ENCODE measurements around the gene APRT. TPM values are rescaled to one million over a fixed set of nuclear protein-coding genes. Genes with fewer than 3 reads are reported as not detected.

APRT gene
- total and polyA plus RNA-seq, 2 of the 8 experiments (the other 6 are each of a cell fraction or from before 2014, with no cell fraction given): 221 to 267 TPM

DNA sequence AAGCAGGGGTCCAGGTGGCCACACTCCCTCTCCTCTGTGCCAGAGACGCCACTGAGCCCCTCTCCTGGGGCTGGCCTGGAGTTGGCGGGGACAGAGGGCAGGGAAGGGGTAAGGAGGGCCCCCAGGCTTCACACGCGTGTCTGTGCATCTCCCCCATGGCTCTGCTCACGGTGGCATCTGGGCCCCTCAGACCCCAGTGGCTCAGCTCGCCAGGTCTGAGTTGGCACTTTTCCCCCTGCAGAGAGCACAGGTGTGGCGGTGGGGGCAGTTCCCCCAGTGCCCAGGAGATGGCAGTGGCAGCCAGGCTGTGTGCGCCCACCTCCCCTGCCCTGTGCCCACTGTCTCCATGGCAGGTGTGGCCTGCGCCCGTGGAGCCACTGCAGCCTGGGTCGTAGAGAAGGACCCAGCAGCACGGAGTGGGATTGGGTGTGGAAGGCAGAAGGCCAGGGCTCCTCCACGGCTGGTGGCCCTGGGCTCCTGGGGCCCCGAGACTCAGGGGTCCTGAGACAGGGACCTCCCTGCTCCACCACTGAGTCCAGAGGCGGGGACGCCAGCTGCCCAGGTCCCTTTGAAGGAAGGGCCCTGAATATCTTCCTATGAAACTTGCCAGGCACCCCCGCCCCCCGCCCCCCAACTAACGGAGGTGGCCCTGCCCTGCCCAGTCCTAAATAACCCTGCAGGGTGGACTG is 4.3 kb upstream of the APRT start:
- DNase-seq (ENCODE audit: low read depth in 1 of 2, low spot score in 2 of 2): peak in 1 of 2 experiments; percentile 91
- WGBS, 2 experiments (ENCODE audit: extremely low coverage in 1 of 2, insufficient coverage in 1 of 2, insufficient read length in 1 of 2, insufficient replicate concordance in 2 of 2, low coverage in 1 of 2, low lambda C conversion rate in 2 of 2, missing lambda C conversion rate in 1 of 2): 74% methylated on average over 16 of the region's 19 CpGs; no CpG with 5 or more reads in 1 of the 2 experiments
- H3K9ac ChIP-seq (replicated peaks in 1 of 4; ENCODE audit: extremely low read depth in 1 of 4, low read depth in 3 of 4, low read length in 3 of 4): no peak overlapping the region
- TF ChIP-seq CBX8 (IDR thresholded peaks at IDR 0.05; ENCODE audit: borderline replicate concordance, low read depth, low read length) (no peak), TBP (IDR thresholded peaks at IDR 0.05; ENCODE audit: low read depth, low read length) (no peak), CHD2 (IDR thresholded peaks at IDR 0.05; ENCODE audit: low read length) (no peak), EP300 (IDR thresholded peaks at IDR 0.05; ENCODE audit: borderline replicate concordance in 1 of 2, low read depth in 2 of 2, low read length in 2 of 2) (no peak), TCF12 (IDR thresholded peaks at IDR 0.05; ENCODE audit: low read depth, low read length) (peak; percentile 78; the same call in 1 of the 2 replicates), GABPA (IDR thresholded peaks at IDR 0.05; ENCODE audit: borderline replicate concordance, insufficient read depth, low read length) (peak; percentile 78; the same call in 1 of the 2 replicates), CTCF (IDR thresholded peaks at IDR 0.05; ENCODE audit: control extremely low read depth in 1 of 3, insufficient read depth in 1 of 3, low read depth in 1 of 3, low read length in 3 of 3) (peak in 2 of 3 experiments; percentile 85 to 92; a peak in 3 of 4 replicates), ASH2L (IDR thresholded peaks at IDR 0.05; ENCODE audit: low read length) (no peak), RAD21 (IDR thresholded peaks at IDR 0.05 in 1 of 2, conservative IDR thresholded peaks at IDR 0.05 in 1 of 2; ENCODE audit: low read depth in 2 of 2, low read length in 2 of 2) (peak; percentile 92)

More for the DNA sequence above, 4.3 kb upstream of the APRT start:
- H3K79me1 ChIP-seq (ENCODE audit: low read depth, low read length): no peaks in the 10 kb centered on the region
- no peaks in the 10 kb centered on the region for H3K36me3 ChIP-seq (ENCODE audit: control insufficient read depth in 2 of 4, insufficient read depth in 4 of 4, low read length in 3 of 4)
- peaks cover 0 to 4% (median 0%) of the 10 kb centered on the region in 4 experiments; a peak in 2 of 7 replicates for H3K4me1 ChIP-seq (replicated peaks in 1 of 4; ENCODE audit: control insufficient read depth in 3 of 4, insufficient read depth in 4 of 4, low read length in 3 of 4)
- FAIRE-seq: no peak
- peak overlapping the region; percentile 54; the same call in 1 of the 2 replicates for H2BK5ac ChIP-seq (ENCODE audit: low read depth, low read length)
- no peak overlapping the region for H3K56ac ChIP-seq (replicated peaks; ENCODE audit: insufficient read length, low read depth, low read length)
- no peak overlapping the region for H3K18ac ChIP-seq (ENCODE audit: extremely low read depth, low read length)
- ChIA-PET CTCF (ENCODE audit: partially characterized antibody) (interaction anchor here (0.6 to 5.7 kb wide), 30 partner anchors 10 to 409 kb away, joined by 3 to 29 read pairs (median 4); partner anchors contain the start of genes GALNS and TRAPPC2L), POLR2A (ENCODE audit: partially characterized antibody) (interaction anchor here (1.1 to 9.0 kb wide), 3 partner anchors 6 to 37 kb away, joined by 3 to 77 read pairs (median 3); partner anchors contain the start of gene APRT)
- H2AFZ ChIP-seq (ENCODE audit: low read length): no peak overlapping the region
- H3K23me2 ChIP-seq (ENCODE audit: low read depth, low read length): peaks cover 4% of the 10 kb centered on the region; the same call in 1 of the 2 replicates
- peaks cover 0 to 4% of the 10 kb centered on the region in 2 experiments; a peak in 2 of 4 replicates for H3K79me2 ChIP-seq (ENCODE audit: control insufficient read depth in 1 of 2, insufficient read depth in 2 of 2, low read length in 2 of 2)
- no peak overlapping the region for H3K27ac ChIP-seq (ENCODE audit: low read depth, low read length)
- H2BK120ac ChIP-seq (replicated peaks; ENCODE audit: low read depth, low read length): no peak overlapping the region
- no peak overlapping the region for H2BK15ac ChIP-seq (ENCODE audit: low read length)
- no peak overlapping the region for H3K4me3 ChIP-seq (ENCODE audit: extremely low read depth in 1 of 4, insufficient read depth in 2 of 4, low read depth in 3 of 4, low read length in 4 of 4)
- no peak overlapping the region for H4K8ac ChIP-seq (ENCODE audit: extremely low read depth, insufficient read depth, low read length)
- no peak overlapping the region for H3K23ac ChIP-seq (ENCODE audit: insufficient read length)
- H3K4ac ChIP-seq (replicated peaks; ENCODE audit: insufficient read length, low read depth, low read length): no peak overlapping the region
- no peak overlapping the region for H2BK12ac ChIP-seq (ENCODE audit: low read depth, low read length)
- H3K9me3 ChIP-seq (ENCODE audit: insufficient read depth in 2 of 2, low read depth in 1 of 2, low read length in 1 of 2): no peaks in the 10 kb centered on the region
- H4K5ac ChIP-seq (ENCODE audit: insufficient read length, low read depth, low read length): no peak overlapping the region
- H4K20me1 ChIP-seq (replicated peaks in 1 of 2; ENCODE audit: control insufficient read depth in 1 of 2, insufficient read depth in 2 of 2, low read length in 2 of 2): peaks cover 0 to 3% of the 10 kb centered on the region in 2 experiments
- no peak overlapping the region for H4K91ac ChIP-seq (replicated peaks; ENCODE audit: insufficient read length, low read length)
- H2BK20ac ChIP-seq (ENCODE audit: low read length): no peak overlapping the region
- no peak overlapping the region for H2AK5ac ChIP-seq (ENCODE audit: low read depth, low read length)
- H3K4me2 ChIP-seq (ENCODE audit: insufficient read depth in 1 of 2, low read depth in 2 of 2, low read length in 2 of 2): no peak overlapping the region
- no peaks in the 10 kb centered on the region for H3K27me3 ChIP-seq (replicated peaks in 1 of 4; ENCODE audit: control insufficient read depth in 3 of 4, extremely low read depth in 1 of 4, insufficient read depth in 3 of 4, low read length in 3 of 4)
- H3K14ac ChIP-seq (ENCODE audit: insufficient read length): no peak overlapping the region

Data from H1 (cell line).